ENCODE measurements around the gene LRP2. TPM values are rescaled to one million over a fixed set of nuclear protein-coding genes. Genes with fewer than 3 reads are reported as not detected.

Gene LRP2
- total RNA-seq, 4 donors from 2014 or later = 154 to 310 (median 184) TPM

DNA sequence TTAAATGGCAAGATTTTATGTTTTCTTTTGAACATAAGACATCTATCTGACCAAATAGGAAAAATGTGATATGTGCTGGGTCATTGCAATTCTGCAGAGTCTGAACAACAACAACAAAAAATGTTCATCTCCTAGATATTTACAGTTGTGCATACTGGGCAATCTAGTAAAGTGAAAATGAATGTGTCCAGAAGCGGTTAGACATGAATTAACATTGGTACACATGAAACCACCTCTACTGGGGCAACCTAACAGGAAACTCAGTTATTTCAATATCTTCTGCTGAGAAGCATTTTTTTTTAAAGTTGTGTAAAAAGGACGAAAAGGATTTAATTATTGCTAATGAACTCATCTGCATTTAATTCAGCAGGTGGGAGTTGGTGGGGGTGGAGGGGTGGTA lies 216.1 kb downstream of the LRP2 start:
- intact Hi-C loops (cut with DNase I) = no loop called here
- Histone ChIP-seq H3K36me3 (peaks cover 7 to 11% of the 10 kb centered on the region in 2 donors), H3K27ac (no peak overlapping the region), H3K4me3 (replicated peaks in 1 of 3) (no peak overlapping the region), H3K4me1 (no peaks in the 10 kb centered on the region), H3K27me3 (no peaks in the 10 kb centered on the region), H3K9me3 (no peaks in the 10 kb centered on the region)
- DNase-seq = no peak
- 92 to 93% methylated on average over 2 of the region's 2 CpGs for WGBS, 2 donors
- no peak for TF ChIP-seq CTCF (IDR thresholded peaks at IDR 0.05)
- TF ChIP-seq POLR2A (IDR thresholded peaks at IDR 0.05) = no peak

DNA sequence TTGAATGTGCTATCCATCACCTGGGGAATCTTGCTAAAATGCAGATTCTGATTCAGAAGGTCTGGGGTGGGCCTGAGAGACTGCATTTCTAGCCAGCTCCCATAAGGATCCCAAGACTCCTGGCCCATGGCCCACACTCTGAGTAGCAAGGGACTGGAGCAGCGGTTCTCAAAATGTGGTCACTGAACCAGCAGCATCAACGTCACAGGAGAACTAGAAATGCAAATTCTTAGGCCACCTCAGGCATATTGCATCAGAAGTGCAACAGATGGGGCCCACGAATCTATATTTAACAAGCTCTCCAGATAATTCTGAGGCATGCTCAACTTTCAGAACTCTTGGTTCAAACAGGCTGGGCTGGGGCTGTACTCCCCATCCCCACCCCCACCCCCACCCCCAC lies 218.3 kb downstream of the LRP2 start:
- no peak for DNase-seq
- Histone ChIP-seq H3K36me3 (peaks cover 0 to 6% of the 10 kb centered on the region in 2 donors), H3K4me1 (no peaks in the 10 kb centered on the region), H3K4me3 (replicated peaks in 1 of 3) (no peak overlapping the region), H3K27me3 (no peaks in the 10 kb centered on the region), H3K9me3 (no peaks in the 10 kb centered on the region), H3K27ac (no peak overlapping the region)
- intact Hi-C loops (cut with DNase I) = loop anchor here (5.0 kb wide), 1 partner anchor 182 kb away; no protein-coding TSS in a partner anchor
- no peak for TF ChIP-seq POLR2A (IDR thresholded peaks at IDR 0.05)
- TF ChIP-seq CTCF (IDR thresholded peaks at IDR 0.05) = no peak
- 68 to 72% methylated on average over 2 to 3 of the region's 3 CpGs for WGBS, 2 donors

DNA sequence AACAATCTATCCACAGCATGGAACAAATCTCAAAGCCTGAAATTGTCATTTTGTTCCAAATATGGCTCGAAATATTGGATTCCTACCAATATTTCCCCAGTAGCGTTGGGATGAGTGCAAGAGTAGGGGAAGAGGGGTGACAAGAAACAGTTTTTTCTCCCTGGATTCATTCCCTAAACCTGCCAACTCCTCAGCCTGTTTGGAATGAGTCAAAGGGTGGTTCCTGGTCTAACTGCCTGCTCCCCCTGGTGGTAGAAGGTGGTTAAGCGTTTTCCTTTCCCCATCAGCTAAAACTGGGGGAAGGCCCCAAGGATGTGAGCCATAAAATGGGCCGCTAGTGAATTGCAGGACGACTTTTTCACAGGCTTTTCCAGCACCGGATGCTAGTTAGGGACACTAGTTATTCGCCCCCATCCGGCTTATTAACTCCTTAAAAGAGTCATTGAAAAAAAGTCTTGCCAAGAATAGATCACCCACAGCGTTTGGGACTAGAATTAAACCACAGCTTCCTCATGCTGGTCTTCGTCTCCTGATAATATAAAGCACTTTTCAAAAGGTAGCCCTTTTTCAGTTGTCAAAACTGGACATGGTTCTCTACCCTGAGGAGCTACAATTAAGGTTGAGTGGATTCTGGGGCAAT lies 220.5 kb downstream of the LRP2 start:
- no peaks in the 10 kb centered on the region for H3K27me3 ChIP-seq
- WGBS, 2 donors = 50 to 56% methylated on average over 10 of the region's 10 CpGs
- no peaks in the 10 kb centered on the region for H3K9me3 ChIP-seq
- H3K4me1 ChIP-seq = no peaks in the 10 kb centered on the region
- H3K4me3 ChIP-seq (replicated peaks in 1 of 3) = no peak overlapping the region
- H3K36me3 ChIP-seq = peaks cover 0 to 2% of the 10 kb centered on the region in 2 donors
- no peak for TF ChIP-seq POLR2A (IDR thresholded peaks at IDR 0.05)
- peak; percentile 60 to 78 (median 66) for TF ChIP-seq CTCF (IDR thresholded peaks at IDR 0.05)
- no peak overlapping the region for H3K27ac ChIP-seq
- intact Hi-C loops (cut with DNase I) = loop anchor here (5.0 kb wide), 1 partner anchor 180 kb away; no protein-coding TSS in a partner anchor
- DNase-seq = peak; percentile 54 to 59

- no peak overlapping the region for H3K4me3 ChIP-seq (replicated peaks in 1 of 3)
- intact Hi-C loops (cut with DNase I) = loop anchor here (5.0 kb wide), 1 partner anchor 178 kb away; no protein-coding TSS in a partner anchor
- H3K36me3 ChIP-seq = peaks cover 0 to 4% of the 10 kb centered on the region in 2 donors
- H3K9me3 ChIP-seq = no peaks in the 10 kb centered on the region
- no peaks in the 10 kb centered on the region for H3K27me3 ChIP-seq
- WGBS, 2 donors = 74 to 75% methylated on average over 8 of the region's 8 CpGs
- no peak for DNase-seq
- no peak overlapping the region for H3K27ac ChIP-seq
- TF ChIP-seq CTCF (IDR thresholded peaks at IDR 0.05) = no peak
- no peak for TF ChIP-seq POLR2A (IDR thresholded peaks at IDR 0.05)
- no peaks in the 10 kb centered on the region for H3K4me1 ChIP-seq
Observed at GRCh38 chr2:169139993-169140767, 222.2 kb downstream of the LRP2 start.

DNA sequence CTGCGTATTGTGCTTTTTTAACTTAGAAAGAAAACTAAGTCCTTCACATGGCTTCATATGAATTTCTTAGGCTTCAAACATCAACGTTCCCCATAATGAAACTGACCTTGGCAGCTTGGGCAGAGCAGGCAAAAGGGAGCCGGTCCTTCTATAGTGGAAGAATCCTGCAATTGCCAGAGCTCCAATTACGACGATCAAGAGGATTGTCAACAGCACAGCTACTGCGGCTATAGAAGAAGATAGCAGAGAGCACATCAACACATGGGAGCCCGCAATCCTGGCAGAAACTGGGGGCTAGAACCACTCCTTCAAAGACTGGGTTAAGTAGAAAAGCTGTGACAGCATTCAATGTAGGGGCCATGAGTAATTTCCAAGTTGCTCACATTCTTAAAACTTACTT lies 223.2 kb downstream of the LRP2 start:
- WGBS, 2 donors = 70 to 89% methylated on average over 7 of the region's 7 CpGs
- Histone ChIP-seq H3K4me1 (no peaks in the 10 kb centered on the region), H3K27me3 (no peaks in the 10 kb centered on the region), H3K36me3 (peaks cover 0 to 4% of the 10 kb centered on the region in 2 donors), H3K27ac (no peak overlapping the region), H3K4me3 (replicated peaks in 1 of 3) (no peak overlapping the region), H3K9me3 (no peaks in the 10 kb centered on the region)
- intact Hi-C loops (cut with DNase I) = no loop called here
- DNase-seq = no peak
- no peak for TF ChIP-seq POLR2A (IDR thresholded peaks at IDR 0.05)
- no peak for TF ChIP-seq CTCF (IDR thresholded peaks at IDR 0.05)

All from thyroid gland (tissue), 4 donors.